ENCODE data around the gene THTPA.
A peak's percentile ranks its signal among the peaks of the same experiment; 100 is the strongest.

THTPA gene, protein sequence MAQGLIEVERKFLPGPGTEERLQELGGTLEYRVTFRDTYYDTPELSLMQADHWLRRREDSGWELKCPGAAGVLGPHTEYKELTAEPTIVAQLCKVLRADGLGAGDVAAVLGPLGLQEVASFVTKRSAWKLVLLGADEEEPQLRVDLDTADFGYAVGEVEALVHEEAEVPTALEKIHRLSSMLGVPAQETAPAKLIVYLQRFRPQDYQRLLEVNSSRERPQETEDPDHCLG

GRCh38 chr14:23555882-23556699 lies at the start of gene THTPA:
THTPA (plus strand) TSS chr14:23556271; CDS start chr14:23556758, 487 bp downstream.
- DNase-seq: peak; percentile 51

- no peak for DNase-seq
Observed at GRCh38 chr14:23512156-23512555, 43.9 kb upstream of the THTPA start.

GRCh38 chr14:23513005-23513817 lies 42.9 kb upstream of the THTPA start:
- DNase-seq: no peak

DNA sequence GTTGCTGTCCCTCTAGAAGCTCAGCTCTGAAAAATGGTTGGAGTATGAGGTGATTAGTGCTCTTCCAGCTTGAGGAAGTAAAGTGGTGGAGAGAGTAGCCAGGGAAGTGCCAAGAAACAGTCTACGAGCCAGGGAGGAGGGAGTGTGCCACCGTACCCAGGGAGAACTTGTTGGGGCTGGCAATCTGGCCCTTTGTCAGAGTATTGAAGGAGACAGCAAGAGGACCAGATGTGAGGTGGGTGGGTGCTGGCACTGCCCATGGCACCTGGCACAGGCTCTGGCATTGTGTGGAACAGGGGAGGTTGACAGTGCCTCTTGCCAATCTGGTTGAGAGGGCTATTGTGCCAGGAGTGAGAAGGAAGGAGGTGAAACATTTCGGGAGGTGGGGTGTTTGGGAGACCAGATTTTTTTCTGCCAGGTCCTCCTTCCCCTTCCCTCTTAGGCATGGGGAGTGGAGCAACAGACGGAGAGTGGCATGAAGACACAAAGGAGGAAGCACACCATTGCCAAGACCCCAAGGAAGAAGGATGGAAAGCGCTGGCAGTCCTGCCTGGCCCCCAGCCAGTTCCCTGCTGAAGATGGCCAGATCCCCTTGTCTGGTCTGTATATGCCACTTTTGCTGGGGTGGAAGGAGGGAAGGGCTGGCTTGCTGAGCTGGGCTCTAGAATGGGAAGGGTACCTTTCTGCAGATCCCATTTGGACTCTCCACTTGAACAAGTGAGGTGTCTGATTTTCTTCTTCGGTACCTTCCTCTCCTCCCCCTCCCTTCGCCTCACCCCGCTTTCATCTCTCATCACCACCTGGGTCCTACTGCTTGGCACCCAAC lies 42.0 kb upstream of the THTPA start:
- DNase-seq: no peak

GRCh38 chr14:23514644-23514957 lies 41.5 kb upstream of the THTPA start:
- no peak for DNase-seq

- DNase-seq: no peak
Observed at GRCh38 chr14:23517650-23518326, 38.3 kb upstream of the THTPA start.

DNA sequence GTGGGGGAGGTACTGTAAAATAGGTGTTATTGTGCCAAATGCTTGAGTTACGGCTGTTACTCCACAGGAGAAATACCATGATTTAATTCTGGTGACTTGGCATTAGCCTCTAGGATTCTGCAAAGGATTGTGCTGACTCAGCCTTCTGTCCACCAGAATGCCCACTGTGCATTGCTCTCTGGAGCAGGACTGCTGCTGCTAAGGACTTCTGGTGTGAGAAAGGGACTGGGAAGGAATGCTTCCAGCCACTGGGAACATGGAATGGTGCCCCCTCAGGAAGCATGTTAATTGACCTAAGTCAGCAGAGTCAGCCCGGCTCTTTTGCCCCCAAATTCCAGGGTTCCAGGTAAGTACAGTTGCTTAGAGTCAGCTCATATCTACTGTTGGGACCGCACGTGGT lies 37.4 kb upstream of the THTPA start:
- no peak for DNase-seq

DNA sequence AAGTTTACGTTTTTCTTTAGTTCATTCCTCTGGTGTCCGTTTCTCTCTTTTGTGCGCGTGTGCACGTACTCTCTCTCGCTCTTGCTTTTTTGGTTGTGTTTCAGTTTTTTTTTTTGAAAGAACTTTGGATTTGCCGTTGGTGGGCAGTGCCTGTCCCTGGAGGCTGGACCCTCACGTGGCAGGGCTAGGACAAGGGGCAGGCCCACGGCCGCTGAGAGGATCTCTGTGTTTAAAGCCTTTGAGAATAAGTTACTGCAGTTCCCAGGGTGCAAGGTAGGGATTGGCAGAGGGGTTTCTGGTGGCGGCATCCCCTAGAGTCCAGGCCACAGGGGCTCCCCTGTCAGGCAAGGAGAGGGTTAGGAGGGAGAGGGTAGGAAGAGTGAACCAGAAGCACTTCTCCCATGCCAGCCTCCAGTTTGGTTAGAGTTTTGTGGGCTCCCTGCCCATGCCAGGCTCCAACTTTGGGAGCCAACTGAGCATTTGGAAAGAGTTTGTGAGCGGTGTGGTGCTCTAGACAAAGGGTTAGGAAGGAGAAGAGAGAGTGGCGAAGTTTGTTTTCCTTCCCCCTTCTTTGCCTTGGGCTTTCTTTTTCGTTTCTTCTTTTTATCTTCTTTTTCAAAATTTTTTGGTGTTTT lies 35.1 kb upstream of the THTPA start:
- no peak for DNase-seq

- no peak for DNase-seq
Observed at GRCh38 chr14:23521785-23522640, 34.1 kb upstream of the THTPA start.

- no peak for DNase-seq
Observed at GRCh38 chr14:23522643-23523198, 33.4 kb upstream of the THTPA start.

GRCh38 chr14:23523229-23524016 lies 32.6 kb upstream of the THTPA start:
- DNase-seq: no peak

- DNase-seq: no peak
Observed at GRCh38 chr14:23524954-23525353, 31.1 kb upstream of the THTPA start.

DNA sequence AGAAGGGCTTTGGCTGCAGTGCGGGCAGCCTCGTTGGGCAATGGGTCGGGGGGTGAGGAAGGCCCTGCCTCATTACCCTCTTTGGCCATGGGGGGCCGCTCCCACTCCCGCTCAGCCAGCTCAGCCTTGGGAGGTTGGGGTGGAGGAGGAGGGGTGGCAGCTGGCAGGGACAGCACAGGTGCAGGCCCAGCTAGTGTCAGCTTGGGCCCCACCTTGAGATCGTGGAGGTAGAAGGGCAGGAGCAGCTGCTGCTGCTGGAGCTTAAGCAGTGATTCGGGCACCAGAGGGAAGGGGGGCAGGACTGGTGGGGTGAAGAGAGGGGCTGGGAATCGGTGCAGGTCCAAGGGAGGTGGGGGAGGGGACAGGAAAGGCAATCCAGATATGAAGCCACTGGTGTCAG lies 30.5 kb upstream of the THTPA start:
- no peak for DNase-seq

DNA sequence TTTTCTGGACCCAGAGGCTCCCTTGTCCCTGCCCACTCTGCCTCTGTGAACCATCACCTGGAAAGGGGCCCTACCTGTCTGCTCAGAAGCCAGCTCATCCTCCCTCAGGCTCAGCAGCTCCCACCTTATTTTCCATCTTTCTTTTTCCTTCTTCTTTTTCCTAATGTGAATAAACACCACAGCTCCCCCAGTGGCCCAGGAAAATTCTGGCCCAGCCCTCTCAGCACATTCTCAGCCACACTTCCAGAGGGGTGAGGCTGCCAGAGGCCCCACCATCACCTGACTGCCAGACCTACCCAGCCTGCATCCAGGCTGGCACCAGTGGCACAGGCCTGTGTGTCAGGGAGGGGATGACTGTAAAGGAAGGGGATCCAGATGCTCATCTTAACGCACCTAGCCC lies 27.5 kb upstream of the THTPA start:
- no peak for DNase-seq

GRCh38 chr14:23529016-23529415 lies 27.1 kb upstream of the THTPA start:
- no peak for DNase-seq

- no peak for DNase-seq
Observed at GRCh38 chr14:23530375-23531055, 25.6 kb upstream of the THTPA start.

GRCh38 chr14:23531391-23531790 lies 24.7 kb upstream of the THTPA start:
- no peak for DNase-seq

DNA sequence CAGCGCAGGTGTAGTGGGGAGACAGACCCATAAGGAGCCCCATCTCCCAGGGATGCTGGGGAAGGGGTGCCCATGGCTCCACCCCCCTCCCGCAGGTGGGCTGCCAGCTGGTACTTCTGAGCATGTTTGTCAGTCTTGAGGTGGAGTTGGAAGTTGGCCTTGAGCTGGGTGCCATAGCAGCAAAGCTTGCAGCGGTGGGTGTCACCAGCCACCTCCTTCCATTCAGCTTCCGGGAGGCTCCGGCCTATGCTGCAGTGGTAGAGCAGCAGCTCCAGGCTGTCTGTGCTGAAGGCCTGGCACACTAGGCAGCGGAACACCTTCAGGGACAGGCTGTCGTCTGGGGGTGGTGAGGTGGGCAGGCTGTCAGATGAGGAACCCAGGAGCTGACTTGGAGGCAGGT lies 23.4 kb upstream of the THTPA start:
- DNase-seq: no peak

Measured in GOT3 (cell line).